Psoas muscle (tissue), 8 donors: ENCODE data around the gene AKTIP. TPM values are rescaled to one million over a fixed set of nuclear protein-coding genes. Genes with fewer than 3 reads are reported as not detected.

Experiments
- ATAC-seq, 4 donors: fragments of 200-7000 bp; cut with Tn5 transposase; one replicate each; pipeline ENCODE4 v1.9.1; 2020; ENCODE audit warnings: moderate library complexity in 3 of 4, mild to moderate bottlenecking in 2 of 4
- DNase-seq, 2 donors: peaks; one replicate each; pipeline ENCODE4 v3.0.0-alpha.2; 2020
- H3K27ac ChIP-seq: fragments of 200-600 bp; one replicate; pipeline ENCODE4 v1.8.0; 2022
- H3K27me3 ChIP-seq, 3 donors: fragments of 200-600 bp in 1 of 3; one replicate each; pipeline versions ENCODE4 v1.6.1 to v1.8.0; 2013 to 2022; ENCODE audit warnings: low read length in 2 of 3, mild to moderate bottlenecking in 2 of 3, moderate library complexity in 1 of 3; ENCODE audit not compliant: insufficient read depth in 3 of 3
- H3K36me3 ChIP-seq, 2 donors: fragments of 200-600 bp in 1 of 2; one replicate each; pipeline versions ENCODE4 v1.6.1 to v1.8.0; 2013 to 2022; ENCODE audit warnings: low read depth in 1 of 2, mild to moderate bottlenecking in 1 of 2, moderate library complexity in 1 of 2; ENCODE audit not compliant: insufficient read depth in 1 of 2
- H3K4me1 ChIP-seq: fragments of 200-600 bp; one replicate; pipeline ENCODE4 v1.8.0; 2022
- H3K4me3 ChIP-seq: fragments of 200-600 bp; one replicate; pipeline ENCODE4 v1.8.0; 2022; ENCODE audit warnings: mild to moderate bottlenecking
- H3K9me3 ChIP-seq: fragments of 200-600 bp; one replicate; pipeline ENCODE4 v1.8.0; 2022
- WGBS, 3 donors: extraction: QIAGEN DNeasy Blood & Tissue Kit; methylation state at CpG; one replicate each; pipeline versions ENCODE4 v1.1.6 to v1.1.7; 2013; 5-methylcytosine and 5-hydroxymethylcytosine counted together
- intact Hi-C, 2 donors: fragments of 100-400 bp; cut with DNase I; formaldehyde crosslinking; loops; one replicate each; pipeline versions ENCODE4 v1.11.0 to v1.14.2; 2022
- polyA plus RNA-seq, 3 donors: library from polyadenylated mRNA; stranded (reverse); fragments of 200-250 nt; gene quantifications; one replicate each; pipeline ENCODE4 v1.2.3, GENCODE V29; 2013
- total RNA-seq, 4 donors: library from RNA; stranded (reverse); fragmentation: NEBNext Ultra II Directional in 2 of 4; extraction: Animal tissue kit (Norgen Biotek cat#: 25700) in 2 of 4; gene quantifications; one replicate each; pipeline versions ENCODE4 v1.2.1 to v1.2.4, GENCODE V29; 2021 to 2023
- TF ChIP-seq, protein P1 (sequence below): fragments of 200-600 bp; IDR thresholded peaks from one replicate; pipeline ENCODE4 v1.8.0; 2022; ENCODE audit warnings: antibody characterized with exemption
- donor health status: healthy with polysubstance abuse.
- donor health status: DM: no; HTN: no; CAD: no; lungs with moderate emphysema.
- donor health status: Bipolar disorder and iron deficiency.
- donor health status: healthy.
- donor health status: DM: yes; HTN: yes; CAD: no.
- donor health status: DM: no; HTN: no; CAD: no.
- donor health status: DM: no; HTN: no; CAD: no.
- donor health status: DM: yes; HTN: yes; CAD: no.

AKTIP gene
- total and polyA plus RNA-seq, 7 donors, result 27.6 to 88.1 (median 65.2) TPM

DNA sequence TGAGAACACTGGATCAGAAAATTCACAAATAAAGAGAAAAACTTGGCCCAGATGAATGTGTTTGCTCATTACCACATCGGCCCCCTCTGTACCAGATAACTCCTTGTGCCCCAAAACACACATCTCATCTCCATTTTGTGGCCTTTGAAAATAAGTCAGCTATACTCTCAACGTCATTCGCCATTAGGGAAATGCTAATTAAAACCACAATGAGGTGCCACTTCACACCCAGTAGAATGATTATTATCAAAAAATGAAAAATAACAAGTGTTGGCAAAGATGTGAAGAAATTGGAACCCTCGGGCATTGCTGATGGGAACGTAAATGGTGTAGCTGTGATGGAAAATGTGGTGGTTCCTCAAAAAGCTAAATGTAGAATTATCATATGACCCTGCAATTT is 34.6 kb upstream of the AKTIP start:
- no peaks in the 10 kb centered on the region for H3K36me3 ChIP-seq
- H3K4me1 ChIP-seq, result no peaks in the 10 kb centered on the region
- H3K4me3 ChIP-seq, result no peak overlapping the region
- TF ChIP-seq, protein P1, sequence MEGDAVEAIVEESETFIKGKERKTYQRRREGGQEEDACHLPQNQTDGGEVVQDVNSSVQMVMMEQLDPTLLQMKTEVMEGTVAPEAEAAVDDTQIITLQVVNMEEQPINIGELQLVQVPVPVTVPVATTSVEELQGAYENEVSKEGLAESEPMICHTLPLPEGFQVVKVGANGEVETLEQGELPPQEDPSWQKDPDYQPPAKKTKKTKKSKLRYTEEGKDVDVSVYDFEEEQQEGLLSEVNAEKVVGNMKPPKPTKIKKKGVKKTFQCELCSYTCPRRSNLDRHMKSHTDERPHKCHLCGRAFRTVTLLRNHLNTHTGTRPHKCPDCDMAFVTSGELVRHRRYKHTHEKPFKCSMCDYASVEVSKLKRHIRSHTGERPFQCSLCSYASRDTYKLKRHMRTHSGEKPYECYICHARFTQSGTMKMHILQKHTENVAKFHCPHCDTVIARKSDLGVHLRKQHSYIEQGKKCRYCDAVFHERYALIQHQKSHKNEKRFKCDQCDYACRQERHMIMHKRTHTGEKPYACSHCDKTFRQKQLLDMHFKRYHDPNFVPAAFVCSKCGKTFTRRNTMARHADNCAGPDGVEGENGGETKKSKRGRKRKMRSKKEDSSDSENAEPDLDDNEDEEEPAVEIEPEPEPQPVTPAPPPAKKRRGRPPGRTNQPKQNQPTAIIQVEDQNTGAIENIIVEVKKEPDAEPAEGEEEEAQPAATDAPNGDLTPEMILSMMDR, result no peak
- no peak overlapping the region for H3K27ac ChIP-seq
- DNase-seq, result no peak
- H3K27me3 ChIP-seq, result peaks cover 0 to 1% (median 0%) of the 10 kb centered on the region in 3 donors
- WGBS, 3 donors, result 77 to 85% (median 78%) methylated on average over 5 of the region's 5 CpGs
- H3K9me3 ChIP-seq, result no peaks in the 10 kb centered on the region
- intact Hi-C loops, result no loop called here
- no peak for ATAC-seq

DNA sequence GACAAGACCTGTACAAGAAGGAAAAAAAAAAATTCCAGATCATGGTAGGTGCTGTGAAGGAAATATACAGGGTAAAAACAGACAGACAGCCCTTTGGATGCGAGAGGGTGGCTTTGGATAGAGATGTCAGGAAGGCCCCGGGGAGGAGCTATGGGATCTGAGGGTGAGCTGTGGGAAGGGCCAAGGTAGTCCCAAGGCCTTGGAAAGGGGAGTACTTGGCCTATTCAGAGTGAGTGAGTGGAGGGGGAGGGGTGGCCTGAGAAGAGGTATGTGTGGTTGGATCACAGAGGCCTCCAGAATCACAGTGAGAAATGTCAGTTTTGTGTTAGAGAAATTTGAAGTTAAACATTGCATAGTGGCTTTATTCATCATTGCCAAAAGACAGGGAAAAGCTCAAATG is 31.2 kb upstream of the AKTIP start:
- 80 to 87% (median 83%) methylated on average over 2 of the region's 2 CpGs for WGBS, 3 donors
- ATAC-seq, result no peak

DNA sequence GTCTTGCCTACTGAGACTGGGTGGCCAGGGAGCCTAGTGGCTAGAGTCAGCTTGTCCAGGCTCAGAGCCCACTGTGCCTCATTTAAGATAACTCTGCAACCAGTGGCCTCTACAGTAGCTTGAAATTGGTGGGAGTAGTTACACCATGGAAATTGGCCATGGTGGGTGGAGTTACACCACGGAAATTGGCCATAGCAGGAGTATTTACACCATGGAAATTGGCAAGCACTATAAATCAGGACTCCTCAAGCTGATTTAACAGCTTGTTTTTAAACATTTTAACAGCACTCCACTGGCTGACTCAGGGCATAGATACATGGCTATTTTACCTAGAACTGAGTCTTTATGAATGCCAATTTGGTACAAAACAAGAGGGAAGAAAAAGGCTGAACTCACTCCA is 27.7 kb upstream of the AKTIP start:
- no peak for DNase-seq
- H3K27ac ChIP-seq, result no peak overlapping the region
- H3K4me1 ChIP-seq, result peaks cover 10% of the 10 kb centered on the region
- H3K9me3 ChIP-seq, result no peaks in the 10 kb centered on the region
- intact Hi-C loops, result no loop called here
- WGBS, 3 donors, result 39 to 50% (median 48%) methylated on average over 1 of the region's 1 CpG
- TF ChIP-seq, protein P1, result no peak
- no peaks in the 10 kb centered on the region for H3K36me3 ChIP-seq
- no peak for ATAC-seq
- no peaks in the 10 kb centered on the region for H3K27me3 ChIP-seq
- H3K4me3 ChIP-seq, result no peak overlapping the region

More for the DNA sequence above, 31.2 kb upstream of the AKTIP start:
- no peaks in the 10 kb centered on the region for H3K36me3 ChIP-seq
- H3K4me1 ChIP-seq, result peaks cover 10% of the 10 kb centered on the region
- H3K4me3 ChIP-seq, result no peak overlapping the region
- TF ChIP-seq, protein P1, result no peak
- no peak for DNase-seq
- H3K27ac ChIP-seq, result no peak overlapping the region
- intact Hi-C loops, result no loop called here
- no peaks in the 10 kb centered on the region for H3K9me3 ChIP-seq
- no peaks in the 10 kb centered on the region for H3K27me3 ChIP-seq

GRCh38 chr16:53530046-53530445 is 27.0 kb upstream of the AKTIP start:
- ATAC-seq, result peak in 3 of 4 donors; percentile 38 to 73 (median 66)

More at GRCh38 chr16:53530046-53530445, 27.0 kb upstream of the AKTIP start:
- Histone ChIP-seq H3K9me3 (no peaks in the 10 kb centered on the region), H3K4me3 (peak overlapping the region; percentile 41), H3K4me1 (peaks cover 10% of the 10 kb centered on the region), H3K36me3 (no peaks in the 10 kb centered on the region), H3K27ac (no peak overlapping the region), H3K27me3 (no peaks in the 10 kb centered on the region)
- intact Hi-C loops, result no loop called here
- TF ChIP-seq, protein P1, result no peak
- WGBS, 3 donors, result 37 to 42% (median 41%) methylated on average over 10 of the region's 10 CpGs
- DNase-seq, result no peak
